GM19468 (cell line): Measurements from ENCODE around the gene RCC2.
"Not testable (repeated sequence)": the region's sequence is repeated elsewhere in the genome, so short reads cannot be mapped to it uniquely, and the experiment has no call there.

Experiments
- ATAC-seq: cut with Tn5 transposase; IDR thresholded peaks from one replicate; pipeline ENCODE4 v1.9.1; 2021; ENCODE audit warnings: mild to moderate bottlenecking, moderate library complexity, moderate number of reproducible peaks; ENCODE audit not compliant: unreplicated experiment; ENCODE audit errors: extremely low read depth

Gene RCC2

GRCh38 chr1:17439250-17440073 lies at the start of gene RCC2:
TSS of gene RCC2 (minus strand) at chr1:17439677. CDS start at chr1:17438514, 1,163 bp downstream.
- ATAC-seq, result peak; percentile 21

DNA sequence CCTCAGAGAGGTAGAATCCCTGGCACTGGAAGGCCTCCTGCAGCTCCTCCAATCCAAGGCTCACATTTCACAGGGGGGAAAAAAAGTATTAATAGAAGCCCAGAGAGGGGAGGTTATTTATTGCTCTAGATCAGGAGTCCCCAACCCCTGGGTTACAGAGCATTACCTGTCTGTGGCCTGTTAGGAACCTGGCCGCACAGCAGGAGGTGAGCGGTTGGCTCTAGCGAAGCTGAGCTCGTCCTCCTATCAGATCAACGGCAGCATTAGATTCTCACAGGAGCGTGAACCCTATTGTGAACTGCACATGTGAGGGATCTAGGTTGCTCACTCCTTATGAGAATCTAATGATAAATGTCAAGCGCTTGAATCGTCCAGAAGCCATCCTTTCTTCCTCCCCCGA lies 46.8 kb upstream of the RCC2 start:
- ATAC-seq, result no peak

- no peak for ATAC-seq
Measured at GRCh38 chr1:17485281-17485680, 45.8 kb upstream of the RCC2 start.

- ATAC-seq, result not testable (repeated sequence)
Measured at GRCh38 chr1:17481981-17482380, 42.5 kb upstream of the RCC2 start.

DNA sequence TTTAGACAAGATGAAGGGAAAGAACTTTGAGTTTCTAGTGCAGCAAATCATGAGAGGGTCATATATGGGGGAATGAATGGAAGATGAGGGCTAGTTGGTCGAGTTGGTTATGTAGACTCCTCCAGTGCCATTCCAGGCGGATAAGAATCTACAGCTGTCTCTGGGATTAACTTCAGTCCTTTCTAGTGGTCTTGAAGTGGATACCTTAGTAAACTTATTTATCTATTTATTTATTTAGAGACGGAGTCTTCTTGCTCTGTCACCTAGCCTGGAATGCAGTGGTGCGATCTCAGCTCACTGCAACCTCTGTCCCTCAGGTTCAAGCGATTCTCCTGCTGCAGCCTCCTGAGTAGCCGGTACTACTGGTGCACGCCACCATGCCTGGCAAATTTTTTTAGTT lies 41.4 kb upstream of the RCC2 start:
- ATAC-seq, result no peak

GRCh38 chr1:17475752-17476151 lies 36.3 kb upstream of the RCC2 start:
- no peak for ATAC-seq

DNA sequence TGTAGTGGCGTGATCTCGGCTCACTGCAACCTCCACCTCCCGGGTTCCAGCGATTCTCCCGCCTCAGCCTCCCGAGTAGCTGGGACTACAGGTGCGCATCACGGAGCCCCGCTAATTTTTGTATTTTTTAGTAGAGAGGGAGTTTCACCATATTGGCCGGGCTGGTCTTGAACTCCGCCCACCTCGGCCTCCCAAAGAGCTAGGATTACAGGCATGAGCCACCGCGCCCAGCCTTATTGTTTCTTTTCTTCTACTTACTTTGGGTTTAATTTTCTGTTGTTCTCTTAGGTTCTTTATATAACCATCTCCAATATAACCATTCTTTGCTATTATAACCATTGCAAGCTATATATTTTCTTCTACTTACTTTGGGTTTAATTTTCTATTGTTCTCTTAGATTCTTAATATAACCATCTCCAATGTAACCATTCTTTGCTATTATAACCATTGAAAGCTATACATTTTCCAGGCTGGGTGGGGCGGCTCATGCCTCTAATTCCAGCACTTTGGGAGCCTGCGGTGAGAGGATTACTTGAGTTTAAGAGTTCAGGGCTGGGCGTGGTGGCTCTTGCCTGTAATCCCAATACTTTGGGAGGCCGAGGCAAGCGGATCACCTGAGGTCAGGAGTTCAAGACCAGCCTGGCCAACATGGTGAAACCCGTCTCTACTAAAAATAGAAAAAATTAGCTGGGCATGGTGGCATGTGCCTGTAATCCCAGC lies 35.5 kb upstream of the RCC2 start:
- ATAC-seq, result not testable (repeated sequence)

DNA sequence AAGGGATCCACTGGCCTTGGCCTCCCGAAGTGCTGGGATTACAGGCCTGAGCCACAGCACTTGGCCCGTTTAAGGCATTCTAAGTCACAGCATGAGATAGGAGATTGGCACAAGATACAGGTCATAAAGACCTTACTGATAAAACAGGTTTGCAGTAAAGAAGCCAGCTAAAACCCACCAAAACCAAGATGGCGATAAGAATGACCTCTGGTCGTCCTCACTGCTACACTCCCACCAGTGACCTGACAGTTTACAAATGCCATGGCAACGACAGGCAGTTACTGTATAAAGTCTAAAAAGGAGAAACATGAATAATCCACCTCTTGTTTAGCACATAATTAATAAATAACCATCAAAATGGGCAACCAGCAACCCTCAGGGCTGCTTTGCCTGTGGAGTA lies 33.3 kb upstream of the RCC2 start:
- ATAC-seq, result no peak

- ATAC-seq, result no peak
Measured at GRCh38 chr1:17471393-17471792, 31.9 kb upstream of the RCC2 start.

DNA sequence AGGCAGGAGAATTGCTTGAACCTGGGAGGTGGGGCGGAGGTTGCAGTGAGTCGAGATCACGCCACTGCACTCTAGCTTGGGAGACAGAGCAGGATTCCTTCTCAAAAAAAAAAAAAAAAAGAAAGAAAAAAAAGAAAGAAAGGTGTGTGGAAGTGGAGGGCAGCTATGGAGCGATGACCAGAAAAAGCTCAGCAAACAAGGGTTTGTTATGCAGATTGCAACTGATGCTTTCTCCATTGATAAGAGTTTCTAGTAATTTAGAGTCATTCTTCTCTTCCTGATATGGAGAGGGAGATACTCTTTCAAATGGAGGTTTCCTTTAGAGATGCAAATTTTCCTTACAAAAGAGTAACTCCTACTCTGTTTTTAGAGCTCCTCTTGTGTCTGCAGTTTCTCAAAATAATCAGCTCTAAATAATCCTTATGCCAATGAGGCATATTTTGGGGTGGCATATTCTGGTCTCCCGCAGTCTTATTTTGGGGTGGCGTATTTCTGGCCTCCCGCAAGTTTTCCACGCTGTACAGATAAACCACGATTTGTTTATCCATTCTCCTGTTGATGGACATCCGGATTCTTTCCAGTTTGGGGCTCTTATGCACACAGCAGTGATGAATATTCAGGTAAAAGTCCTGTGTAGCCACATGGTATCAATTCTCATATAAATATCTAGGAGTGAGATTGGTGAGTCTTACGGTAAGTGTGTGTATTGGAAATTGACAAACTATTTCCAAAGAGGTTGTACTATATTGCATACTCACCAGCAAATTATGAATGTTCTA lies 30.7 kb upstream of the RCC2 start:
- ATAC-seq, result no peak

GRCh38 chr1:17468357-17469265 lies 29.1 kb upstream of the RCC2 start:
- not testable (repeated sequence) for ATAC-seq

GRCh38 chr1:17466359-17466758 lies 26.9 kb upstream of the RCC2 start:
- no peak for ATAC-seq

DNA sequence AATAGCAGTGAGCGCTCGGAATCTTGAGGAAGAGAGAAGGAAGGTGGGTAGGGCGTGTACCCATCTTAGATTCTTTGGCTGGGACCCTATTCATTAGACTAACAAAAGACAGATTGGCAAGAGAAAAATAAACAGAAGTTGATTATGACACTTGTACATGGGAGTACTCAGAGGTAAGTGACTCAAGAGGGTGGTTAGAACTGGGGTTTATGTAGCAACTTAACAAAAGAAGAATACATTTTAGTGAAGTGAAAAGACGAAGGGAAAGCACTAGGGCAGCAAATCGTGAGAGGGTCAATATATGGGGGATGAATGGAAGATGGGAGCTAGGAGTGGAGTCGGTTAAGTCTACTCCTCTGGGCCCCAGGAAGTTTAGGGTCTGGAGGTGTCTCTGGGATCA lies 25.8 kb upstream of the RCC2 start:
- ATAC-seq, result no peak

- no peak for ATAC-seq
Measured at GRCh38 chr1:17463991-17464390, 24.5 kb upstream of the RCC2 start.

DNA sequence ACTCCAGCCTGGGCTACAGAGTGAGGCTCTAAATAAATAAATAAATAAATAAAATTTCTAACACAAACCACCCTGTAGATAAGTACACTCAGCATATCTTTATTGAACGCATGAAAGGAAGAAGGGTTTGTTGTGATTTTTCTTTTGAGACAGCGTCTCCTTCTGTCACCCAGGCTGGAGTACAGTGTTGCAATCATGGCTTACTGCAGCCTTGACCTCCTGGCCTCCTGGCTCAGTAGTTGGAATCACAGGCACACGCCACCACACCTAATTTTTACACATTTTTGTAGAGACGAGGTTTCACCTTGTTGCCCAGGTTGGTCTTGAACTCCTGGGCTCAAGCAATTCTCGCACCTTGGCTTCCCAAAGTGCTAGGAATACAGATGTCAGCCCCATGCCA lies 23.2 kb upstream of the RCC2 start:
- ATAC-seq, result no peak

- no peak for ATAC-seq
Measured at GRCh38 chr1:17460219-17460618, 20.7 kb upstream of the RCC2 start.

- no peak for ATAC-seq
Measured at GRCh38 chr1:17458794-17459193, 19.3 kb upstream of the RCC2 start.

- ATAC-seq, result no peak
Measured at GRCh38 chr1:17452686-17453085, 13.2 kb upstream of the RCC2 start.

- ATAC-seq, result not testable (repeated sequence)
Measured at GRCh38 chr1:17452203-17452602, 12.7 kb upstream of the RCC2 start.

DNA sequence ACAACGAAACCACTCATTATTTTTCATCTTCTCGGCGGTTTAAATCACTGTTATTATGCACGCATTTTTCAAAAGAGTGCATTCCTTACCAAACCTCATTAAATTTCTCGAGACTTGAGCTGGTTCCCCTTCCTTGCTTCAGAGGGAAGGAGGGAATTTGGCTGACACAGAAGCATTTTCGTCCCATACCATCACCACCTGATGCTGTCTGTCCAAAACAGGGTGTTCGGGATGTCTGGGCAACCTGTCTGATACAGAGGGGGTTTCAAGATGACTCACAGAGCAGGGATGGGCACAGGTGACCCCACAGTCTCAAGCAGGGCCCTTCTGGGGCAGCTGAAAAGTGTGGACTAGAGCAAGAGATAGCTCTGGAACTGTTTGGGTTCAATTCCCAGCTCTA lies 12.3 kb upstream of the RCC2 start:
- ATAC-seq, result no peak
